NB4 (cell line): ENCODE results near the gene BAIAP2.

ENCODE experiments used
- DNase-seq: peaks from one replicate; pipeline ENCODE4 v3.0.0; 2010; ENCODE audit warnings: low read depth
- H3K4me3 ChIP-seq: one replicate; pipeline ENCODE4 v1.5.1; 2011; ENCODE audit warnings: mild to moderate bottlenecking, low read depth, low read length, moderate library complexity
- MYC ChIP-seq: IDR thresholded peaks from 2 replicates; pipeline ENCODE4 v1.6.1; 2011; ENCODE audit warnings: low read depth, low read length
- POLR2A ChIP-seq: IDR thresholded peaks from 2 replicates; pipeline ENCODE4 v1.6.1; 2011; ENCODE audit warnings: mild to moderate bottlenecking; ENCODE audit not compliant: insufficient read length; ENCODE audit errors: extremely low read depth
- TF ChIP-seq, protein P1 (sequence below): IDR thresholded peaks from 2 replicates; pipeline ENCODE4 v1.6.1; 2011; ENCODE audit warnings: low read depth, low read length
- TF ChIP-seq, protein P2 (sequence below): IDR thresholded peaks from one replicate; pipeline ENCODE4 v1.5.1; 2012; ENCODE audit warnings: low read depth, low read length

BAIAP2 gene

DNA sequence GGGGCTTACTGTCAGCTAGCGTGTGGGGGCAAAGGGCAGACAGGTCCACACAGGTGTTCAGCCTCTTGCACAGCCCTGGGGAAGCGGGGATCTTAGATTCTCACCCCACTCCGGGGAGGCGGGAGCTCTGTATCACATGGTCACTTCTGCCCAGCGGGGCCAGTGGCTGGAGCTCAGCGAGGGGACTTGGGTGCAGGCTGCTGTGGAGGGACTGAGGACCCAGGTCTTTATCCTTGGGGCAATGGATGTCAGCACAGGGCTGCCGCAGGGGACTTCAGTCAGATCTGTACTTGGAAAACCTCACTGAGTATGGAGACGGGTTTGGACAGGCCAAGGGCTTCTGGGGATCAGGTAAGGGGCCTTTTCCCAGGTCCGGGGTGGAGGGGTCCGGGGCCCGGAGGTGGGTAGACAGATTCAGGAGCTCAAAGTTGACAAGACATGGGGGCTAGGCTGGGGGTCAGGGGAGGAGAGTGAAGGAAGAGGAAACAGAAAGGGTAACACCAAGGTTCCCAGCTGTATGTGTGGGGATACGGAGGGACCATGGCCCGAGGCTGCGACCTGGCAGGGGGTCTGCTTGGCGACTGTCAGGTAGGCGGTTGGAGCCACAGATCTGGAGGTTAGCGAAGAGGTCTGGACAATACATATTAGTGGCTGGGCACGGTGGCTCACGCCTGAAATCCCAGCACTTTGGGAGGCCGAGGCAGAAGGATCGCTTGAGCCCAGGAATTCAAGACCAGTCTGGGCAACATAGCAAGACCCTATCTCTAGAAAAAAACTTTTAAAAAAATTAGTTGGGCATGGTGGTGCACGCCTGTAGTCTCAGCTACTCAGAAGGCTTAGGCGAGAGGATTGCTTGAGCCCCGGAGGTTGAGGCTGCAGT, 15.1 kb upstream of the BAIAP2 start:
- no peak for DNase-seq
- no peak for TF ChIP-seq POLR2A
- no peak for TF ChIP-seq MYC
- TF ChIP-seq, protein P1, sequence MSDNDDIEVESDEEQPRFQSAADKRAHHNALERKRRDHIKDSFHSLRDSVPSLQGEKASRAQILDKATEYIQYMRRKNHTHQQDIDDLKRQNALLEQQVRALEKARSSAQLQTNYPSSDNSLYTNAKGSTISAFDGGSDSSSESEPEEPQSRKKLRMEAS: no peak
- TF ChIP-seq, protein P2, sequence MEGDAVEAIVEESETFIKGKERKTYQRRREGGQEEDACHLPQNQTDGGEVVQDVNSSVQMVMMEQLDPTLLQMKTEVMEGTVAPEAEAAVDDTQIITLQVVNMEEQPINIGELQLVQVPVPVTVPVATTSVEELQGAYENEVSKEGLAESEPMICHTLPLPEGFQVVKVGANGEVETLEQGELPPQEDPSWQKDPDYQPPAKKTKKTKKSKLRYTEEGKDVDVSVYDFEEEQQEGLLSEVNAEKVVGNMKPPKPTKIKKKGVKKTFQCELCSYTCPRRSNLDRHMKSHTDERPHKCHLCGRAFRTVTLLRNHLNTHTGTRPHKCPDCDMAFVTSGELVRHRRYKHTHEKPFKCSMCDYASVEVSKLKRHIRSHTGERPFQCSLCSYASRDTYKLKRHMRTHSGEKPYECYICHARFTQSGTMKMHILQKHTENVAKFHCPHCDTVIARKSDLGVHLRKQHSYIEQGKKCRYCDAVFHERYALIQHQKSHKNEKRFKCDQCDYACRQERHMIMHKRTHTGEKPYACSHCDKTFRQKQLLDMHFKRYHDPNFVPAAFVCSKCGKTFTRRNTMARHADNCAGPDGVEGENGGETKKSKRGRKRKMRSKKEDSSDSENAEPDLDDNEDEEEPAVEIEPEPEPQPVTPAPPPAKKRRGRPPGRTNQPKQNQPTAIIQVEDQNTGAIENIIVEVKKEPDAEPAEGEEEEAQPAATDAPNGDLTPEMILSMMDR: no peak
- H3K4me3 ChIP-seq: no peak overlapping the region

DNA sequence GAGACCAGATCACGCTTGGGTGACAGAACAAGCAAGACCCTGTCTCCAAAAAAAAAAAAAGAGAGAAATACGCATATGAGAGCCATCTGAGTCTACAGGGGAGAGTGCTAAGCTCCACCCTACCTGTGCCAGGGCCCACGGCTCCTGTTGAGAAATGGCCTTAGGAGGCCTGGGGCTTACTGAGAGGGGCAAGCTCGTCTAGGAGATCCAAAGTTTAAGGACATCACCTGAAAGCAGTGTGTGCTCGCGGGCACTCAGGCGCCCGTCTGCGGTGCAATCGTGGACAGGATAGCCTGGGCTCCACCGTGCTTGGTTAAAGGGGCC, 14.5 kb upstream of the BAIAP2 start:
- H3K4me3 ChIP-seq: no peak overlapping the region
- no peak for DNase-seq
- TF ChIP-seq, protein P2: no peak
- TF ChIP-seq POLR2A (no peak), MYC (no peak)
- TF ChIP-seq, protein P1: no peak

DNA sequence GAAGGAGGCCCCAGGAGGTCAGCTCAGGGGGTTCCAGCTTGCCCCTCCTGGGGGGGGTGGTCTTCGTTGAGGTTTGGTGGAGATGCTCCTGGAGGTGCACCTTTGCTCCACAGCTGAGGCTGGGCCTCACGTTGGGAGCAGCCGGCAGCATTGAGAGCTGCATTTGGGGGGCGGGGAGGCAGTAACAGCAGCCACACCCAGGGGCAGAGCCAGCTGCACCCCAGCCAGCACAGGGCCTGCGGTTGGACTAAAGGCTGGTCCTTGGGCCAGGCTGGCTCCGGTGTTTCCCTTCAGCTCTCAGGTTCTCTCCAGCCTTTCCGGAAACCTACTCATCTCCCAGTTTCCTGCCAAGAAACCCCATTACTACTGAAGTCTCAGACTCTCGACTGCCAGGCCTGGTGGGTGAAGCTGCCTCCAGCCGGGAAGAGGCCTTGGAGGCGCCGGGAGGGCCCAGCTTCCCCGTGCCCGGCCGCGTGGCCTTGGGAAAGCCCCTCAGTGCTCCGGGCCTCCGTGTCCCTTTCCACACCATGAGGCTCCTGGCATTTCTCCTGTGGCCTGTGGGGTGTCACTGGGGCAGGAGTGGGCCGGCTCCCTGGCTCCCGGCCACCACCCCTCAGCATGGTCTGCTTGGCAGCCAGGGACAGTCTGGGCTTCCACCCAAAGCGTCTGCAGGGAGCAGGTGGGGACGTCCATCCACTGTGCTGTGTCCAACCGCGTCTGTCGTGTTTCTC, 14.0 kb upstream of the BAIAP2 start:
- H3K4me3 ChIP-seq: no peak overlapping the region
- no peak for DNase-seq
- TF ChIP-seq POLR2A (no peak), MYC (no peak)
- TF ChIP-seq, protein P1: no peak
- TF ChIP-seq, protein P2: no peak

DNA sequence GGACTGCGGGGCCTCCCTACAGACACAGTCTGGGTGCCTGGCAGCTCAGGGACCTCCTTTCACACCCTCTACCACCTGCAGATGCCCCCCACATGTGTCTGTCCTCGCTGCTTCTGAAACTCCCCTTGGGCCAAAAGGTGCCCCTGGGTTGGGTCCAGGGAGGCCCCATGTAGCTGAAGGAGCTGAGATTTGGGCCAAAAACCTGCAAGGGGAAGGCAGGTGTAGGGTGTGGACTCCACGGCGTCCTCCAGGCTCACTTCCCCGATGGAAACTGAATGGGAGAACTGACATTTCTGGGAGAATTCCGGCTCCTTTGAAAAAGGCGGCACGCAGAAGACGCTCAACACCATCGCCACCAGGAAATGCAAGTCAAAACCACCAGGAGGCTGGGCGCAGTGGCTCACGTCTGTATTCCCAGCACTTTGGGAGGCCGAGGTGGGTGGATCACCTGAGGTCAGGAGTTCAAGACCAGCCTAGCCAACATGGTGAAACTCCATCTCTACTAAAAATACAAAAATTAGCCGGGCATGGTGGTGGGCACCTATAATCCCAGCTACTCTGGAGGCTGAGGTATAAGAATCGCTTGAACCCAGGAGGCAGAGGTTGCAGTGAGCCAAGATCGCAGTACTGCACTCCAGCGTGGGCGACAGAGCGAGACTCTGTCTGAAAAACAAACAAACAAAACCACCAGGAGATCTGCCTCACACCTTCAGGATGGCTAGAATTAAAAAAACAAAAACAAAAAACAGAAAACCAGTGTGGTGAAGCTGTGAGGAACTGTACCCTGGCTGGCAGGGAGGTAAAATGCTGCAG, 13.2 kb upstream of the BAIAP2 start:
- TF ChIP-seq POLR2A (no peak), MYC (no peak)
- TF ChIP-seq, protein P1: no peak
- TF ChIP-seq, protein P2: no peak
- H3K4me3 ChIP-seq: no peak overlapping the region
- DNase-seq: no peak

DNA sequence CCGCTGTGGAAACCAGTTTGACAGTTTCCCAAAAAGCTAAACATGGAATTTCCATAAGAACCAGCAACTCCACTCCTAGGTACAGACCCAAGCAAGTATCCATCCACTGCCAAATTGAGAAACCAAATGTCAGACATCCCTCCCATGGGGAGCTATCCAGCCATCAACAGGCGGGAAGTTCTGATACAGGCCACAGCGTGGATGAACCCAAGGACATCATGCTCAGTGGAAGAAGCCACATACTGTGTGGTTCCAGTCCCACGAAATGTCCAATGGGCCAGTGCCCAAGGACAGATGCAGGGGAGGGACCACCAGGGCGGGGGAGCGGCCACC, 12.6 kb upstream of the BAIAP2 start:
- TF ChIP-seq, protein P1: no peak
- TF ChIP-seq MYC (no peak), POLR2A (no peak)
- TF ChIP-seq, protein P2: no peak
- no peak for DNase-seq
- H3K4me3 ChIP-seq: no peak overlapping the region
